CD8-positive, alpha-beta memory T cell (primary cell): ENCODE data around the gene RIPK1. TPM values are rescaled to one million over a fixed set of nuclear protein-coding genes. Genes with fewer than 3 reads are reported as not detected.
"Not testable (repeated sequence)": the region's sequence is repeated elsewhere in the genome, so short reads cannot be mapped to it uniquely, and the experiment has no call there.

Source experiments
- CTCF ChIA-PET: fragments of 350-600 bp; sonication (Branson Sonifier 250); formaldehyde crosslinking; loops from one replicate; lab custom pipeline; 2021; ENCODE audit warnings: antibody characterized with exemption; lab: Charles Lee
- POLR2A ChIA-PET: fragments of 350-600 bp; sonication (Branson Sonifier 250); formaldehyde crosslinking; loops from one replicate; lab custom pipeline; 2021; ENCODE audit warnings: antibody characterized with exemption; lab: Charles Lee
- DNase-seq, 5 donors: peaks; one replicate each; pipeline versions ENCODE4 v3.0.0 to v3.0.0-alpha.2; 2020 to 2022; ENCODE audit warnings: mixed read lengths in 1 of 5
- H3K27ac ChIP-seq: one replicate; pipeline ENCODE4 v1.7.0; 2013; ENCODE audit warnings: low read depth, mild to moderate bottlenecking, low read length, moderate library complexity
- H3K27me3 ChIP-seq: 2 replicates; pipeline ENCODE4 v1.7.0; 2013; ENCODE audit warnings: low read length, mild to moderate bottlenecking; ENCODE audit not compliant: insufficient read depth, poor library complexity, severe bottlenecking
- H3K36me3 ChIP-seq: 2 replicates; pipeline ENCODE4 v1.7.0; 2013; ENCODE audit warnings: mild to moderate bottlenecking, low read length, moderate library complexity; ENCODE audit not compliant: insufficient read depth
- H3K4me1 ChIP-seq: 2 replicates; pipeline ENCODE4 v1.7.0; 2013; ENCODE audit warnings: mild to moderate bottlenecking, low read length, moderate library complexity; ENCODE audit not compliant: insufficient read depth
- H3K4me3 ChIP-seq: 2 replicates; pipeline ENCODE4 v1.7.0; 2013; ENCODE audit warnings: mild to moderate bottlenecking, low read length
- H3K9me3 ChIP-seq: 2 replicates; pipeline ENCODE4 v1.7.0; 2013; ENCODE audit warnings: mild to moderate bottlenecking, low read length
- H3K27ac Mint-ChIP-seq, 8 donors: one replicate each; pipeline ENCODE4 v1.8.0; 2020 to 2021; ENCODE audit warnings: mixed read lengths in 8 of 8, mild to moderate bottlenecking in 6 of 8, inconsistent platforms in 3 of 8, moderate library complexity in 3 of 8
- H3K27me3 Mint-ChIP-seq, 2 donors: one replicate each; pipeline ENCODE4 v1.8.0; 2020 to 2021; ENCODE audit warnings: mixed read lengths in 2 of 2, mild to moderate bottlenecking in 1 of 2, moderate library complexity in 1 of 2
- H3K36me3 Mint-ChIP-seq, 3 donors: one replicate each; pipeline ENCODE4 v1.8.0; 2020 to 2021; ENCODE audit warnings: mixed read lengths in 3 of 3, inconsistent platforms in 1 of 3, mild to moderate bottlenecking in 1 of 3
- H3K4me1 Mint-ChIP-seq, 3 donors: one replicate each; pipeline ENCODE4 v1.8.0; 2020 to 2021; ENCODE audit warnings: mixed read lengths in 3 of 3, inconsistent platforms in 1 of 3, mild to moderate bottlenecking in 1 of 3
- H3K4me3 Mint-ChIP-seq, 7 donors: one replicate each; pipeline ENCODE4 v1.8.0; 2020 to 2021; ENCODE audit warnings: mixed read lengths in 7 of 7, mild to moderate bottlenecking in 6 of 7, moderate library complexity in 4 of 7, inconsistent platforms in 2 of 7
- H3K9me3 Mint-ChIP-seq, 5 donors: one replicate each; pipeline ENCODE4 v1.8.0; 2020 to 2022; ENCODE audit warnings: mixed read lengths in 5 of 5, mild to moderate bottlenecking in 3 of 5, moderate library complexity in 2 of 5, inconsistent platforms in 1 of 5
- polyA plus RNA-seq: library from polyadenylated mRNA; unstranded; fragments of 300-500 nt; fragmentation: Illumina TruSeq; gene quantifications from one replicate; pipeline ENCODE4 v1.2.3, GENCODE V29; 2021
- total RNA-seq, 2 experiments: library from RNA; stranded (reverse); gene quantifications; one replicate each; pipeline ENCODE4 v1.2.3, GENCODE V29; 2021

Gene RIPK1
- total and polyA plus RNA-seq, 3 experiments from 2014 or later: 21.7 to 25.1 (median 22.1) TPM

GRCh38 chr6:3037638-3038365 is 30.5 kb upstream of the RIPK1 start:
- no peaks in the 10 kb centered on the region for H3K27me3 ChIP-seq
- Mint-ChIP-seq H3K36me3 (no peaks in the 10 kb centered on the region), H3K27me3 (no peaks in the 10 kb centered on the region), H3K27ac (no peak overlapping the region), H3K4me3 (no peak overlapping the region), H3K4me1 (no peaks in the 10 kb centered on the region), H3K9me3 (no peaks in the 10 kb centered on the region)
- ChIA-PET CTCF (interaction anchor here (0.7 to 2.2 kb wide), 2 partner anchors 36 to 208 kb away, joined by 3 to 8 read pairs; no protein-coding TSS in a partner anchor), POLR2A (interaction anchor here (0.6 to 1.1 kb wide), 2 partner anchors 11 to 37 kb away, joined by 4 read pairs; no protein-coding TSS in a partner anchor)
- H3K4me3 ChIP-seq: no peak overlapping the region
- H3K36me3 ChIP-seq: no peaks in the 10 kb centered on the region
- H3K4me1 ChIP-seq: no peaks in the 10 kb centered on the region
- H3K27ac ChIP-seq: no peak overlapping the region
- H3K9me3 ChIP-seq: no peaks in the 10 kb centered on the region
- no peak for DNase-seq

- Histone ChIP-seq H3K27ac (no peak overlapping the region), H3K4me3 (no peak overlapping the region), H3K9me3 (no peaks in the 10 kb centered on the region), H3K36me3 (no peaks in the 10 kb centered on the region), H3K4me1 (no peaks in the 10 kb centered on the region), H3K27me3 (no peaks in the 10 kb centered on the region)
- Mint-ChIP-seq H3K4me1 (no peaks in the 10 kb centered on the region), H3K36me3 (no peaks in the 10 kb centered on the region), H3K9me3 (no peaks in the 10 kb centered on the region), H3K27ac (no peak overlapping the region), H3K27me3 (no peaks in the 10 kb centered on the region), H3K4me3 (no peak overlapping the region)
- ChIA-PET CTCF (interaction anchor here (1.3 to 2.2 kb wide), 2 partner anchors 9 to 38 kb away, joined by 3 to 8 read pairs; no protein-coding TSS in a partner anchor), POLR2A (interaction anchor here (0.6 kb wide), 1 partner anchor 14 kb away, joined by 6 read pairs; no protein-coding TSS in a partner anchor)
- no peak for DNase-seq
Measured at GRCh38 chr6:3039384-3039783, 28.9 kb upstream of the RIPK1 start.

- H3K36me3 Mint-ChIP-seq: no peaks in the 10 kb centered on the region
- CTCF ChIA-PET: interaction anchor here (1.2 kb wide), 1 partner anchor 21 kb away, joined by 4 read pairs; no protein-coding TSS in a partner anchor
Measured at GRCh38 chr6:3041147-3041546, 27.1 kb upstream of the RIPK1 start.

GRCh38 chr6:3041606-3042005 is 26.7 kb upstream of the RIPK1 start:
- Mint-ChIP-seq H3K4me1 (no peaks in the 10 kb centered on the region), H3K27ac (no peak overlapping the region), H3K36me3 (no peaks in the 10 kb centered on the region), H3K4me3 (no peak overlapping the region), H3K9me3 (no peaks in the 10 kb centered on the region), H3K27me3 (no peaks in the 10 kb centered on the region)
- H3K4me1 ChIP-seq: no peaks in the 10 kb centered on the region
- no peak overlapping the region for H3K27ac ChIP-seq
- no peak overlapping the region for H3K4me3 ChIP-seq
- H3K27me3 ChIP-seq: no peaks in the 10 kb centered on the region
- no peaks in the 10 kb centered on the region for H3K36me3 ChIP-seq
- no peak for DNase-seq
- ChIA-PET CTCF (interaction anchor here (1.2 kb wide), 1 partner anchor 21 kb away, joined by 4 read pairs; no protein-coding TSS in a partner anchor), POLR2A (no interaction called here)
- H3K9me3 ChIP-seq: no peaks in the 10 kb centered on the region

More at GRCh38 chr6:3041147-3041546, 27.1 kb upstream of the RIPK1 start:
- Mint-ChIP-seq H3K9me3 (no peaks in the 10 kb centered on the region), H3K4me3 (no peak overlapping the region), H3K27ac (no peak overlapping the region), H3K27me3 (no peaks in the 10 kb centered on the region), H3K4me1 (no peaks in the 10 kb centered on the region)
- Histone ChIP-seq H3K27me3 (no peaks in the 10 kb centered on the region), H3K27ac (no peak overlapping the region), H3K9me3 (no peaks in the 10 kb centered on the region), H3K4me3 (no peak overlapping the region), H3K36me3 (no peaks in the 10 kb centered on the region), H3K4me1 (no peaks in the 10 kb centered on the region)
- no peak for DNase-seq
- POLR2A ChIA-PET: no interaction called here

- Mint-ChIP-seq H3K27me3 (peaks cover 11 to 12% of the 10 kb centered on the region in 2 donors), H3K4me1 (no peaks in the 10 kb centered on the region), H3K27ac (no peak overlapping the region), H3K9me3 (no peaks in the 10 kb centered on the region), H3K4me3 (no peak overlapping the region), H3K36me3 (no peaks in the 10 kb centered on the region)
- H3K4me1 ChIP-seq: no peaks in the 10 kb centered on the region
- H3K27me3 ChIP-seq: no peaks in the 10 kb centered on the region
- ChIA-PET CTCF (interaction anchor here (1.4 kb wide), 1 partner anchor 20 kb away, joined by 3 read pairs; no protein-coding TSS in a partner anchor), POLR2A (no interaction called here)
- no peaks in the 10 kb centered on the region for H3K36me3 ChIP-seq
- no peaks in the 10 kb centered on the region for H3K9me3 ChIP-seq
- DNase-seq: no peak
- no peak overlapping the region for H3K4me3 ChIP-seq
- no peak overlapping the region for H3K27ac ChIP-seq
Measured at GRCh38 chr6:3045369-3045768, 22.9 kb upstream of the RIPK1 start.

- H3K27ac Mint-ChIP-seq: no peak overlapping the region
- ChIA-PET POLR2A (no interaction called here), CTCF (interaction anchor here (1.4 kb wide), 1 partner anchor 21 kb away, joined by 3 read pairs; no protein-coding TSS in a partner anchor)
- H3K4me3 ChIP-seq: no peak overlapping the region
- H3K36me3 Mint-ChIP-seq: no peaks in the 10 kb centered on the region
- no peaks in the 10 kb centered on the region for H3K4me1 ChIP-seq
- no peak overlapping the region for H3K4me3 Mint-ChIP-seq
- H3K27me3 ChIP-seq: no peaks in the 10 kb centered on the region
- peaks cover 11 to 12% of the 10 kb centered on the region in 2 donors for H3K27me3 Mint-ChIP-seq
- H3K9me3 ChIP-seq: no peaks in the 10 kb centered on the region
- DNase-seq: no peak
- H3K27ac ChIP-seq: no peak overlapping the region
- no peaks in the 10 kb centered on the region for H3K36me3 ChIP-seq
- H3K9me3 Mint-ChIP-seq: no peaks in the 10 kb centered on the region
- no peaks in the 10 kb centered on the region for H3K4me1 Mint-ChIP-seq
Measured at GRCh38 chr6:3045777-3046176, 22.5 kb upstream of the RIPK1 start.

- H3K27me3 Mint-ChIP-seq: peaks cover 11 to 12% of the 10 kb centered on the region in 2 donors
- Histone ChIP-seq H3K27ac (no peak overlapping the region), H3K36me3 (no peaks in the 10 kb centered on the region), H3K4me3 (no peak overlapping the region), H3K27me3 (no peaks in the 10 kb centered on the region), H3K9me3 (no peaks in the 10 kb centered on the region), H3K4me1 (no peaks in the 10 kb centered on the region)
- no peak overlapping the region for H3K27ac Mint-ChIP-seq
- ChIA-PET POLR2A (interaction anchor here (0.6 kb wide), 1 partner anchor 1005 kb away, joined by 6 read pairs; no protein-coding TSS in a partner anchor), CTCF (interaction anchor here (1.4 kb wide), 1 partner anchor 21 kb away, joined by 3 read pairs; no protein-coding TSS in a partner anchor)
- no peaks in the 10 kb centered on the region for H3K36me3 Mint-ChIP-seq
- H3K4me3 Mint-ChIP-seq: no peak overlapping the region
- H3K4me1 Mint-ChIP-seq: no peaks in the 10 kb centered on the region
- H3K9me3 Mint-ChIP-seq: no peaks in the 10 kb centered on the region
- no peak for DNase-seq
Measured at GRCh38 chr6:3046295-3046694, 22.0 kb upstream of the RIPK1 start.

GRCh38 chr6:3048009-3048408 is 20.3 kb upstream of the RIPK1 start:
- peaks cover 11 to 12% of the 10 kb centered on the region in 2 donors for H3K27me3 Mint-ChIP-seq
- H3K4me3 ChIP-seq, H3K4me1 ChIP-seq, H3K9me3 Mint-ChIP-seq, H3K4me3 Mint-ChIP-seq, H3K27ac Mint-ChIP-seq, H3K27ac ChIP-seq, DNase-seq, POLR2A ChIA-PET, H3K4me1 Mint-ChIP-seq, H3K9me3 ChIP-seq, H3K27me3 ChIP-seq, H3K36me3 ChIP-seq, H3K36me3 Mint-ChIP-seq: not testable (repeated sequence)
- CTCF ChIA-PET: interaction anchor here (1.3 to 1.6 kb wide), 2 partner anchors 9 to 21 kb away, joined by 3 read pairs; no protein-coding TSS in a partner anchor
